Measurements from ENCODE around the gene ANAPC1. TPM values are rescaled to one million over a fixed set of nuclear protein-coding genes. Genes with fewer than 3 reads are reported as not detected.
"Not testable (repeated sequence)": the region's sequence is repeated elsewhere in the genome, so short reads cannot be mapped to it uniquely, and the experiment has no call there.

Gene ANAPC1
- total and polyA plus RNA-seq, 5 donors from 2014 or later, result 22.4 to 49.9 (median 24.3) TPM

GRCh38 chr2:111781443-111782094 lies 102.4 kb downstream of the ANAPC1 start:
- not testable (repeated sequence) for H3K4me3 Mint-ChIP-seq; H3K36me3 Mint-ChIP-seq; H3K4me1 ChIP-seq (ENCODE audit: control insufficient read depth, insufficient read depth, low read length, poor library complexity, severe bottlenecking); H3K27me3 Mint-ChIP-seq; H3K27ac Mint-ChIP-seq; H3K4me3 ChIP-seq (ENCODE audit: low read depth, low read length); H3K36me3 ChIP-seq (ENCODE audit: control insufficient read depth, insufficient read depth, low read length); H3K27ac ChIP-seq (ENCODE audit: insufficient read depth, low read length, poor library complexity, severe bottlenecking); H3K4me1 Mint-ChIP-seq; H3K27me3 ChIP-seq (ENCODE audit: control insufficient read depth, insufficient read depth, low read length); H3K9me3 Mint-ChIP-seq; ATAC-seq (ENCODE audit: low read depth in 2 of 2); DNase-seq; H3K9me3 ChIP-seq (ENCODE audit: control insufficient read depth in 2 of 2, low read length in 2 of 2)

GRCh38 chr2:111777155-111777554 lies 106.8 kb downstream of the ANAPC1 start:
- not testable (repeated sequence) for H3K9me3 ChIP-seq (ENCODE audit: control insufficient read depth in 2 of 2, low read length in 2 of 2); H3K27ac ChIP-seq (ENCODE audit: insufficient read depth, low read length, poor library complexity, severe bottlenecking); H3K27ac Mint-ChIP-seq; DNase-seq; H3K4me3 Mint-ChIP-seq; H3K27me3 Mint-ChIP-seq; H3K4me3 ChIP-seq (ENCODE audit: low read depth, low read length); H3K9me3 Mint-ChIP-seq; H3K36me3 Mint-ChIP-seq; H3K36me3 ChIP-seq (ENCODE audit: control insufficient read depth, insufficient read depth, low read length); H3K4me1 ChIP-seq (ENCODE audit: control insufficient read depth, insufficient read depth, low read length, poor library complexity, severe bottlenecking); H3K27me3 ChIP-seq (ENCODE audit: control insufficient read depth, insufficient read depth, low read length); ATAC-seq (ENCODE audit: low read depth in 2 of 2); H3K4me1 Mint-ChIP-seq

GRCh38 chr2:111776296-111776695 lies 107.7 kb downstream of the ANAPC1 start:
- not testable (repeated sequence) for H3K27ac ChIP-seq (ENCODE audit: insufficient read depth, low read length, poor library complexity, severe bottlenecking); H3K27ac Mint-ChIP-seq; H3K4me3 ChIP-seq (ENCODE audit: low read depth, low read length); H3K9me3 Mint-ChIP-seq; H3K4me1 Mint-ChIP-seq; H3K36me3 ChIP-seq (ENCODE audit: control insufficient read depth, insufficient read depth, low read length); H3K27me3 ChIP-seq (ENCODE audit: control insufficient read depth, insufficient read depth, low read length); H3K9me3 ChIP-seq (ENCODE audit: control insufficient read depth in 2 of 2, low read length in 2 of 2); H3K27me3 Mint-ChIP-seq; H3K4me1 ChIP-seq (ENCODE audit: control insufficient read depth, insufficient read depth, low read length, poor library complexity, severe bottlenecking); ATAC-seq (ENCODE audit: low read depth in 2 of 2); H3K4me3 Mint-ChIP-seq; H3K36me3 Mint-ChIP-seq; DNase-seq

DNA sequence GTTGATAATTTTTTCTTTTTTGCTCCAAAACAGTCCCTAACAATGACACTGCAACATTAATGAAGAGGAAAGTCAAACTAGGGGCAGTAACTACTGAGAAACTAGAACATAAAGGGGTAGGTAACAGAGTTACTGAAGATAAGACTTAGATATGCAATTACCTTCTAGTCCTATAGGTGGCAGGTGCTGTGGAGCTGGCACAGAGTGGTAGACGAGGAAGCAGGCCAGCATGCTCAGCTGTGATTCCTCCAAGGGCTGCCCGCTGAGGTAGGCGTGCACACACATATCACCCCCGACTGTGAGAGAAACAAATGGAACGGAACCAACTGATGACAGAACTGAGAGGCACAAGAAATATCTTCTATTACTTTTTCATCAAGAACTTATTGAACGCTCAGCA lies 111.8 kb downstream of the ANAPC1 start:
- H3K36me3 ChIP-seq (ENCODE audit: control insufficient read depth, insufficient read depth, low read length); H3K4me1 Mint-ChIP-seq; H3K27me3 Mint-ChIP-seq; H3K4me3 ChIP-seq (ENCODE audit: low read depth, low read length); H3K4me3 Mint-ChIP-seq; H3K36me3 Mint-ChIP-seq; H3K27ac ChIP-seq (ENCODE audit: insufficient read depth, low read length, poor library complexity, severe bottlenecking); H3K27me3 ChIP-seq (ENCODE audit: control insufficient read depth, insufficient read depth, low read length); DNase-seq; H3K27ac Mint-ChIP-seq; H3K4me1 ChIP-seq (ENCODE audit: control insufficient read depth, insufficient read depth, low read length, poor library complexity, severe bottlenecking); H3K9me3 Mint-ChIP-seq; H3K9me3 ChIP-seq (ENCODE audit: control insufficient read depth in 2 of 2, low read length in 2 of 2): not testable (repeated sequence)
- ATAC-seq (ENCODE audit: low read depth in 2 of 2), result peak; percentile 52 to 85

DNA sequence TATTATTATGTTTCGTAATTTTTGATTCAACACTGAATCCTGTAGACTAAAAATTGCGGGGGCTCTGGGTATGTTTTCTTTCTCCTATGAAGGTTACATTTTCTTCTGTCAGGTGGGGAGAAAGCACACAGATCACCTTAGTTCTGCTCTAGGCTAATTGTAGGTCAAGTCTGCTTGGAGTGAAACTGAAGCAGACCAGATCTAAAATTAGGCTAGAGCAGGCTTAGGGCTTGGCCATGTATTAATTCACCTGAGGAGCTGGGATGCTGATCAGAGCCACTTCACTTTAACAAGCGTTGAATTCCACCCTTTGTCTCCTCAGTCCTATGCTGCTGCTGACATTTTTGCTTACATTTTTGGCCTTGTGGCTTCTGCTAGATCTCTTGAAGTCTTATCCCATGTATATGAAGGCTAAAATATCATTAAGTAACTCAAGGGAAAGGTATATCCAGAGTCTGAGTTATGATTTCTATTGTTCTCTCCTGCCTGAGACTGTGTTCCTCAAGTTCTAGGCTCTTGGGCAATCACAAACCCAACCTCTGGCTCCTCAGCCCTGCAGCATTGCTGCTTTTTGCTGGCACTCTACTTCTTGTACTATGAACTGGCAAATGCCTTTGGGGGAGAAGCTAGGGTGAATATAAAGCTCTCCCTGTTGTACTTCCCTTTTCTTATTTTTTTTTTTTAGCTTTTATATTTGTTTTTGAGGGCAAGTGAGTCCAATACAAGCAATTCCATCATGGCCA lies 112.9 kb downstream of the ANAPC1 start:
- H3K36me3 ChIP-seq (ENCODE audit: control insufficient read depth, insufficient read depth, low read length); H3K4me3 ChIP-seq (ENCODE audit: low read depth, low read length); H3K4me1 ChIP-seq (ENCODE audit: control insufficient read depth, insufficient read depth, low read length, poor library complexity, severe bottlenecking); H3K4me1 Mint-ChIP-seq; H3K27me3 ChIP-seq (ENCODE audit: control insufficient read depth, insufficient read depth, low read length); H3K9me3 Mint-ChIP-seq; ATAC-seq (ENCODE audit: low read depth in 2 of 2); H3K36me3 Mint-ChIP-seq; DNase-seq; H3K27ac Mint-ChIP-seq; H3K4me3 Mint-ChIP-seq; H3K27ac ChIP-seq (ENCODE audit: insufficient read depth, low read length, poor library complexity, severe bottlenecking); H3K9me3 ChIP-seq (ENCODE audit: control insufficient read depth in 2 of 2, low read length in 2 of 2); H3K27me3 Mint-ChIP-seq: not testable (repeated sequence)

DNA sequence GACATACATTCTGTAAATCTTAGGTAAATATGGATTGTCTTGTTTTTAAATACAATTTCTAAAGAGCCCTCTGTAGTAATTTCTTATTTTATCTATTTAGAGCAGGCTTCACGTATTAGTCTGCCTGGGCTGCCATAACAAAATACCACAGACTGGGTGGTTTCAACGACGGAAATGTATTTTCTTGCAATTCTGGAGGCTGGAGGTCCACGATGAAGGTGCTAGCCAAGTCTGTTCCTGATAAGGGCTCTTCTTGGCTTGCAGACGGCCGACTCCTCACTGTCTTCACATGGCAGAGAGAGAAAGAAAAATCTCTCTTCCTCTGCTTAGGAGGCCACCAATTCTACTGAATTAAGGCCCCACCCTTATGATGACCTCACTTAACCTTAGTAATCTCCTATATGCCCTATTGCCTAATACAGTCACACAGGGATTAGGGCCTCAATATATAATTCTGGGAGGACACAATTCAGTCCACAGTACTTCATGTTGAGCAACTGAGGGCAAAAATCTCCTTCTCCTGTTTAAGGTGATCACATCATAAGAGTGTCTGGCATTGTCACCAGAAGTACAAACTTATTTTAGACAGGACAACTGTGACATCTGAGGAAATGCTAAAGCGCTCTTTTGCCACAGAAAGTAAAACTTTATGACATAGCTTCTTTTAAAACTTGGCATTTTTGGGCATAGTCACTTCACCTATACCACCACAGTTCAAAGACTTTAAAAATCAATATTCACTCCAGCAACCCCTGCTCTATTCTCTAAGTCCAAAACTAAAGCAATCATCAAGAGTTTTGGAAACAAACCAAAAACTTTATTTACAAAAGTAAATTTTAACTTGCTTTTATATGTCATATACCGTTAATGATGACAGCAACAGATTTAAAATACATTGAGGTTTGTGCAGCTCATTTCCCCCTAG lies 115.5 kb downstream of the ANAPC1 start:
- H3K36me3 Mint-ChIP-seq, result peaks cover 10% of the 10 kb centered on the region
- not testable (repeated sequence) for H3K4me3 ChIP-seq (ENCODE audit: low read depth, low read length); H3K27ac Mint-ChIP-seq; ATAC-seq (ENCODE audit: low read depth in 2 of 2); H3K27me3 ChIP-seq (ENCODE audit: control insufficient read depth, insufficient read depth, low read length); H3K4me1 Mint-ChIP-seq; H3K27me3 Mint-ChIP-seq; H3K4me1 ChIP-seq (ENCODE audit: control insufficient read depth, insufficient read depth, low read length, poor library complexity, severe bottlenecking); H3K9me3 Mint-ChIP-seq; H3K9me3 ChIP-seq (ENCODE audit: control insufficient read depth in 2 of 2, low read length in 2 of 2); DNase-seq; H3K4me3 Mint-ChIP-seq; H3K27ac ChIP-seq (ENCODE audit: insufficient read depth, low read length, poor library complexity, severe bottlenecking); H3K36me3 ChIP-seq (ENCODE audit: control insufficient read depth, insufficient read depth, low read length)

DNA sequence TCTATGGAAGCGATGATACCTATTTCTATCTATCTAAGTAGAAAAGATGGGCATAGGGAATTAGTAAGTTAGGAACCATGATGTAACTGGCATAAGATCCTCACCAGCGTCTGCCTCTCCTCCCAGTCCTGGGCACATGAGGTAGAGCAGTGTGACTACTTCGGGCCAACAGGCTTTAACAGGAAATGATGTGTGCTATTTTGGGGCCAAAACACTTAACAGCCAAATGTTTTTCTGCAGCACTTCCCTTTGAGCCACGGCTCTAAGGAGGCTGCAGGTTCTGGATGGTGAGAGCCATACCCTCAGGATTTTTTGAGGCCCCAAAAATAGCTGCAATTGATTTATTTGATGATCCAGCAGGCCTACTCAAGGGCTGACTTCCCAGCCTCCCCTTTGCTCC lies 116.9 kb downstream of the ANAPC1 start:
- H3K9me3 Mint-ChIP-seq; H3K27ac Mint-ChIP-seq; H3K4me3 Mint-ChIP-seq; H3K36me3 ChIP-seq (ENCODE audit: control insufficient read depth, insufficient read depth, low read length); H3K4me1 ChIP-seq (ENCODE audit: control insufficient read depth, insufficient read depth, low read length, poor library complexity, severe bottlenecking); H3K9me3 ChIP-seq (ENCODE audit: control insufficient read depth in 2 of 2, low read length in 2 of 2); H3K27me3 Mint-ChIP-seq; H3K4me3 ChIP-seq (ENCODE audit: low read depth, low read length); H3K4me1 Mint-ChIP-seq; H3K27me3 ChIP-seq (ENCODE audit: control insufficient read depth, insufficient read depth, low read length); H3K27ac ChIP-seq (ENCODE audit: insufficient read depth, low read length, poor library complexity, severe bottlenecking): not testable (repeated sequence)
- peaks cover 10% of the 10 kb centered on the region for H3K36me3 Mint-ChIP-seq
- ATAC-seq (ENCODE audit: low read depth in 2 of 2) (peak in 1 of 2 donors; percentile 49), DNase-seq (peak in 1 of 3 donors; percentile 34)

Measured in CD4-positive, CD25-positive, alpha-beta regulatory T cell (primary cell).